IPS DF 6.9 (cell line): ENCODE measurements around the gene EIF1B.
A peak's percentile ranks its signal among the peaks of the same experiment; 100 is the strongest.

Source experiments
- DNase-seq: peaks from one replicate; pipeline ENCODE4 v3.0.0-alpha.2; 2013; ENCODE audit warnings: low read depth, low spot score
- H3K27ac ChIP-seq: one replicate; pipeline ENCODE4 v1.5.1; 2013; ENCODE audit warnings: low read length, control low read depth
- H3K27me3 ChIP-seq: 2 replicates; pipeline ENCODE4 v1.6.1; 2013; ENCODE audit warnings: mild to moderate bottlenecking, low read length; ENCODE audit not compliant: control insufficient read depth, insufficient read depth
- H3K36me3 ChIP-seq: 2 replicates; pipeline ENCODE4 v1.6.1; 2013; ENCODE audit warnings: low read length; ENCODE audit not compliant: control insufficient read depth, insufficient read depth
- H3K4me1 ChIP-seq: 2 replicates; pipeline ENCODE4 v1.6.1; 2013; ENCODE audit warnings: low read length; ENCODE audit not compliant: control insufficient read depth, insufficient read depth
- H3K4me3 ChIP-seq: 2 replicates; pipeline ENCODE4 v1.5.1; 2013; ENCODE audit warnings: mild to moderate bottlenecking, low read length
- H3K9me3 ChIP-seq: 2 replicates; pipeline ENCODE4 v1.6.1; 2013; ENCODE audit warnings: low read length, inconsistent platforms; ENCODE audit not compliant: control insufficient read depth, insufficient read depth
- WGBS: extraction: QIAGEN DNeasy Blood & Tissue Kit; methylation state at CpG from one replicate; pipeline ENCODE4 v1.1.7; 2013; ENCODE audit warnings: mixed read lengths, missing lambda C conversion rate; ENCODE audit not compliant: insufficient read length, insufficient coverage; 5-methylcytosine and 5-hydroxymethylcytosine counted together

Gene EIF1B

DNA sequence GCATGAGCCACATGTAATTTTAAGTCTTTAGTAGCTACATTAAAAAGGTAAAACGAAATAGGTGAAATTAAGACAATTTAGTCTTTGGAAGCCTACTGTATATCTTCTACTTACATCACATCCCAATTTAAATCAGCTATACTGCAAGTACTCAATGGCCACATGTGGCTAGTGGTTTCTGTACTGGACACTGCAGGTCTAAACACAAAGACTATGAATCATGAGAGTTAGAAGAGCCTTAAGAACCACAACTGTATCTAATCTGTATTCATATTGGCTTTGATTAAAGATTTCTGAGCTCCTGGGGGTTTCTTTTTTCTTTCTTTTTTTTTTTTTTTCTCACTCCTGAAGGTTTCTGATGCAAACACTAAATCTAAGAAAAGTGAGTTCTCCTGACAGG, 2.3 kb upstream of the EIF1B start:
- peaks cover 5% of the 10 kb centered on the region for H3K4me1 ChIP-seq
- H3K27ac ChIP-seq = no peak overlapping the region
- 0 out of 2 replicates have a peak, but pooled peaks cover under 1% of the 10 kb centered on the region for H3K36me3 ChIP-seq
- H3K27me3 ChIP-seq = no peaks in the 10 kb centered on the region
- WGBS = no CpG with 5 or more reads among the region's 1 CpG
- no peak for DNase-seq
- H3K9me3 ChIP-seq = no peaks in the 10 kb centered on the region
- H3K4me3 ChIP-seq = no peak overlapping the region

DNA sequence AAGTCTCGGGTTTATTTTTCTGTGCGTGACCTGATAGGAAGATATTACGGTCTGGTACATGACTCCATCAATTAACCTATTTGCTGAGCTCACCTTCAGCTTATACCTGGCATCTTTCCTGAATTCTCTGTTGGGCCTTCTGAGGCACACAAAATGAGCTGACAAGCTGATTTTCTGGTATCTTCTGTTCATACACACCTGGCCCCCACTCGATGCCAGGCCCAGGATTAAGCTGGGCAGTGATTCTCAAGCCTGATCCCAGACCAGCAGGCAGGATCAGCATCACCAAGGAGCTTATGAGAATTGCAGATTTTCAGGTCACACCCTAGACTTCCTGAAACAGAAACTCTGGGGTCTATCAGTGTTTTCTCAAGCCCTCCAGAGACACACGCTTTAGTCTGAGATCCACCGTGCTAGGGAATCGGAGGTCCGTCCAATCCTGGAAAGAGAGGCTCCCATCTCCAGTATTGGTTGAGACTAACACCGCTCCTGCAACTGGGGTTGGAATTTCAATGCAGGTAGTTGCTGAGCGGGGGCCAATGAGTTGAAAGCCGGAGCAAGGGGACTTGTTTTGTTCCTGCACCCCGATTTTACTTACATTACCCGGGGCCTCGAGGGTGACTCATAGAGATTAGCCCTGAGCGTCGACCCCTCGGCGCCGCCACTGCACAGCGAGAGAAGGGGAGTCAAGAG, 636 bp upstream of the EIF1B start:
- H3K9me3 ChIP-seq = no peaks in the 10 kb centered on the region
- DNase-seq = no peak
- no peaks in the 10 kb centered on the region for H3K27me3 ChIP-seq
- peak overlapping the region; percentile 31; the same call in 1 of the 2 replicates for H3K4me3 ChIP-seq
- H3K4me1 ChIP-seq = peaks cover 5% of the 10 kb centered on the region
- peaks cover 8% of the 10 kb centered on the region; the same call in 1 of the 2 replicates for H3K36me3 ChIP-seq
- no CpG with 5 or more reads among the region's 20 CpGs for WGBS
- H3K27ac ChIP-seq = no peak overlapping the region

DNA sequence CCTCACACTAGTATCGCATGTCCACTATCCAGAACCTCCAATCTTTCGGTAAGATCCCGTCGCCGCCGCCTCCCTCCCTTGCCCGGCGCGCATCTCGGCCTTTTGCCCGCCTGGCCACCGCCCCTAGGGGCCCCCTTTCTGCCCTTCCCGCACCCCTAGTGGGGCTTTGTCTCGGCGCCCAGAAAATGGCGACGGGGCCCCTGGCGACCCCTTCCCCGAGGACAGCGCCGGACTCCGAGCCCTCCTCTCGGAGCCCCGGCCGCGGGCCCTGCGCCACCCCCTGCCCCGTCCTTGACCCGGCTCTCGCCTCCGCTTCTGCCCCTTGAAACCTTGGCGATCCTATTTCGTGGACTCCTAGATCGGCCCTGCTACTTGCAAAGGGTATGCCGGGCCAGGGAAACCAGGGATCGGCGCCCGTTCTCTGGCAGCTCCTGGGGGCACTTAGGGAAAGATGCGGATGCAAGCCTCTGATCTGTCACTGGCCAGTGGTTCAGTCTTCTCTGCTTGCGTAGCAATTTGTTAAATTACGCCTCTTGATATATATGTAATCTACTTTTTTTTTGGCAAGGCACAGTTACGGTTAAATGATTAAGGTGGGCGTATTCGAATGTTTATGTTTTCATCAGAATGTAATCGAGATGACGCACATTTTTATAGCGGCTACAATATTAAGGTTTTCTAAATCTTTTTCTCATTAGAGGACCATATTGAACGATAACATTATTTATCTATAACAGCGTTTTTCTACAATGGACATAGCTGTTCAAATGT, 603 bp downstream of the EIF1B start:
- Histone ChIP-seq H3K36me3 (peaks cover 8% of the 10 kb centered on the region; the same call in 1 of the 2 replicates), H3K9me3 (no peaks in the 10 kb centered on the region), H3K4me3 (peak overlapping the region; percentile 86), H3K4me1 (peaks cover 3% of the 10 kb centered on the region; the same call in 1 of the 2 replicates), H3K27ac (no peak overlapping the region), H3K27me3 (no peaks in the 10 kb centered on the region)
- no CpG with 5 or more reads among the region's 49 CpGs for WGBS
- no peak for DNase-seq

DNA sequence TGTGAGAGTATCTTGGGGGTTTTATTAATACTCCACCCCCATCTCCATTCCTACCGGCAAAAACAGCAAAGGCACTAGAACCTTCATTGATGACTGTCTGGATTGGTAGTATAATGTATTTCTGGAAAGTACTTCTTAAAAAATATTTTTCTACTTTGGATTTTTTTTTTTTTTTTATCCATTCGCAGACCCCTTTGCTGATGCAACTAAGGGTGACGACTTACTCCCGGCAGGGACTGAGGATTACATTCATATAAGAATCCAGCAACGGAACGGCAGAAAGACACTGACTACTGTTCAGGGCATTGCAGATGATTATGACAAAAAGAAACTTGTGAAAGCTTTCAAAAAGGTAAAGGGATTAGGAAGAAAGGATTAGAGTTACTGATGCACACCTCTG, 1.2 kb downstream of the EIF1B start:
- Histone ChIP-seq H3K4me1 (peaks cover 3% of the 10 kb centered on the region; the same call in 1 of the 2 replicates), H3K9me3 (no peaks in the 10 kb centered on the region), H3K4me3 (peak overlapping the region; percentile 86; the same call in 1 of the 2 replicates), H3K36me3 (peaks cover 8% of the 10 kb centered on the region; the same call in 1 of the 2 replicates), H3K27ac (no peak overlapping the region), H3K27me3 (no peaks in the 10 kb centered on the region)
- no peak for DNase-seq
- no CpG with 5 or more reads among the region's 6 CpGs for WGBS

DNA sequence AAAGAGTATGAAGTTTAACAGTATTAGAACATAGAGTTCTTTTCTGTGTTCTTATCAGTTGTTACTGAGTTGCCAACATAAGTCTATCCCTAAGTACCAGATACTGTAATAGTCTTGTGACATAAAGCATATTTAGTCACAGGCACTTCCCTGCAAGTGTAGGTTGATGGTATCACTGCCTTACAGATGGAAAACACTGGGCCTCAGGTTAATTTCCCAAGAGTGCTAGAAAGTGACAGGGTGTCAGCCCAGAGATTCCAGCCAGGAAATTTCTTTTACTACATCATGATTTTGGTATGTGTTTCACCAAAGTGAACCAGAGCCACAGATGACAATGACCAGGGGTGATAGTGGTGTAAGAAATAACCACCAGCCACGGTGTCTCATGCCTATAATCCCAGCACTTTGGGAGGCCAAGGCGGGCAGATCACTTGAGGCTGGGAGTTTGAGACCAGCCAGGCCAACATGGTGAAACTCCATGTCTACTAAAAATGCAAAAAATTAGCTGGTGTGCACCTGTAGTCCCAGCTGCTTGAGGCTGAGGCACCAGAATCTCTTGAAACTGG, 3.2 kb downstream of the EIF1B start:
- Histone ChIP-seq H3K4me1 (peaks cover 3% of the 10 kb centered on the region; the same call in 1 of the 2 replicates), H3K4me3 (no peak overlapping the region), H3K27me3 (no peaks in the 10 kb centered on the region), H3K9me3 (no peaks in the 10 kb centered on the region), H3K36me3 (peaks cover 8% of the 10 kb centered on the region; the same call in 1 of the 2 replicates), H3K27ac (no peak overlapping the region)
- no CpG with 5 or more reads among the region's 2 CpGs for WGBS
- no peak for DNase-seq

DNA sequence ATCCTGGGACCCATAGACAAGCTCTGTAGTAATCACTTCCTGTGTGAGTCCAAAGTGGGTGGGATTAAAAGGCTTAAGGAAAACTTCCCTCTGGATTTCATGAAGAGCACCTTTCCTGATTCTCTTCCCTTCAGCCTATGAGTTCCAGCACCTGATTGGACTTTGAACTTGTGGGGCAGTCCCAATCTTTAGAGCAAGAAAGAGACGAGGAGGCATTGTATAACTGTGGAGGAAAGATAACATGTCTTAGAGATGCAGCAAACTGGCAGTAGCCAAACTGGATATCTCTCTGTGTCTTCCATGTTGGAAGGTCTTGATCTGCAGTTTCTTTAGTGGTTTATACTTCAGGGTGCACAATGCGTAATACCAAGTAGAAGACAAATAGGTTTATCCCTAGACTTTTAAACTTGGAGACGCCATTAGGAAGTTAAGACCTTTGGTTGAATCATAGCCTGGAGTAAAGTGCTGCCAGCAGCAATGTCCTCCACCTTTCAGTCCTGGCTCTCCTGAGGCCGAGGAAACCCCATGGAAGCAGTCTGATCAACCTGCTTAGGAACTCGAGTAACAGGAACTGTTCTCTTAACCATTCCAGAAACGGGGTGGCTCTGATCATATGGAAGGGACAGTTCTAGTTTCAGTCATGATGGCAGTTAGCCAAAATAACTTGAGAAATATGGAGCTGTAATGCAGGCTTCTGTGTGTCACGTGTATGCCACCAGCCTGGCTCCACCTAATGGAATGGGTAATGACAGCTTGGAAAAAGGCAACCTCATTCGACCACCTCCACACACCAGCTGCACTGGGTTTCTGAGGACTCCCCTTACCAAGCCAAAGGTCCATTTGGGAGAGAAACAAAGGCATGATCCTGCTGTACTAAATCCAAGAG, 4.7 kb downstream of the EIF1B start:
- no peaks in the 10 kb centered on the region for H3K9me3 ChIP-seq
- H3K27me3 ChIP-seq = no peaks in the 10 kb centered on the region
- no peak for DNase-seq
- H3K27ac ChIP-seq = no peak overlapping the region
- no peak overlapping the region for H3K4me3 ChIP-seq
- H3K36me3 ChIP-seq = peaks cover 8% of the 10 kb centered on the region; the same call in 1 of the 2 replicates
- no peaks in the 10 kb centered on the region for H3K4me1 ChIP-seq
- WGBS = no CpG with 5 or more reads among the region's 8 CpGs

DNA sequence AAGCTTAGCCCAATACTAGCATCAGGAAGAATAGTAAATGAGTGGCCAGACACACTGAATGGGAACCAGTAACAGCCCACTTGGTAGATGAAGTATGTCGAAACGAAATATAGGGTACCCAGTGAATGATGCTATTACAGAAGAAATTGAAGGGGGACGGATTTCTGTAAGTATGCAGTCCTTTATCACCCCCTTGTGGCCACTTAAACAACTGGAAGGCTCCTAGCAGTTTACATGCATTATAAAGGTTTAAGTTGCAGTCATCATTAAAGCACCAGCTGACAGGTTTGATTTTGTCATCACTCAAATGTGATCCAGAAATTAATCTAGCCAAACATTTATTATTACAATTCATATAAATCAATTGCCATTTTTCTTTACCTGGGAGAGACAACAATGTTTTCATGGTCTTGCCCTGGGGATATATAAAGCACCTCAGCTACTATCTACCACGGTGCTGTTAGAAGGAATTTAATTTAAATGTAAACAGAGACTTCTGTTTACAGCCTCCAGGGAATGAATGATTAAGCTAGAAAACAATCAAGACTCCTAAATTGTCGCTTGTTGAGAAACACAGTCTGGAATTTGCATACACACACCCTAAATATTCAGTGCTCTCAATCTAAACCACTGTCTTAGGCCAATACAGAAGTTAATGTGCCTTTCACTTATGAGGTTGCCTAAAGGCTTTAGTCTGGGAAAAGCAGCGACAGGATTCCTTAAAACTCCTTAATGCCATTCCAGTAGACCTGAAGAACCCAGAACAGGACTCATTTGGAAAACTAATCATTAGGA, 7.8 kb downstream of the EIF1B start:
- no peaks in the 10 kb centered on the region for H3K9me3 ChIP-seq
- H3K36me3 ChIP-seq = peaks cover 7% of the 10 kb centered on the region; the same call in 1 of the 2 replicates
- no peak for DNase-seq
- no CpG with 5 or more reads among the region's 6 CpGs for WGBS
- no peaks in the 10 kb centered on the region for H3K4me1 ChIP-seq
- H3K27ac ChIP-seq = no peak overlapping the region
- no peak overlapping the region for H3K4me3 ChIP-seq
- no peaks in the 10 kb centered on the region for H3K27me3 ChIP-seq

DNA sequence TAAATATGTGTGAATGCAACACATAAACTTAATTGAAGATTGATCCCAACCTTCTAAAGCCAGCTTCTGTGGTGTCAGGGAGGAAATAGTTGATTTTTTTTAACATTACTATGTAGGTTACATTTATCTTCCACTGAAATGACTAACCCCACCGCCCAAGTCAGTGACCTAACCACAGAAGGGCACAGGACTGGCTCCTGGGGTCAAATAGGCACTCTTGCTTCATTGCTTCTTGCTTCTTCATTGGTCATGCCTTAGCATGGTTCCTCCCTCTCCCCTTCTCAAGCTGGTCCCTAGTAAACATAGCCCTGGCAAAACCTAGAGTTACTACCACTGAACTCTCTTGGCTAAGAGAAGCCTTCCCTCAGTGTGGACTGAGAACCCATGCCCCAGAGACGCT, 12.3 kb downstream of the EIF1B start:
- Histone ChIP-seq H3K4me3 (no peak overlapping the region), H3K9me3 (no peaks in the 10 kb centered on the region), H3K36me3 (no peaks in the 10 kb centered on the region), H3K27ac (no peak overlapping the region), H3K4me1 (no peaks in the 10 kb centered on the region), H3K27me3 (no peaks in the 10 kb centered on the region)
- no peak for DNase-seq
- no CpG with 5 or more reads among the region's 2 CpGs for WGBS

DNA sequence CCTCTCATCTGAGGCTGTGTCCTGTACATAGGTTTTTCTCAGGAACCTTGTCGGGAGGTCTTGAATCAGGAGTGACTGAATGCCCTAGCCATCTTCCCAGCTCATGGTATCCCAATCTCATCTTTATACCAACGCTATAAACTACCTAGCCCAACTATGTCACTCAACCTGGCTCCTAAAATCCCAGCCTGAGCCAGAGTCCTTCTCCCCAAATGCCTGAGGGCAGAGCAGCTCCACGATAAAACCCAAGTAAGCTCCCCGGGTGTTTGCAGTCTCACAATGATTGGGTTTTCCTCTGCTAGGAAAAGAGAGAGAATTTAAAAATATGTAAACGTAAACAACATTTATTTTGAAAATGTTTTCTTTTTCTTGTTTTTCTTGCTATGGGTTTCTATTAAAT, 14.4 kb downstream of the EIF1B start:
- no peaks in the 10 kb centered on the region for H3K4me1 ChIP-seq
- H3K27ac ChIP-seq = no peak overlapping the region
- no peak overlapping the region for H3K4me3 ChIP-seq
- H3K36me3 ChIP-seq = no peaks in the 10 kb centered on the region
- no peaks in the 10 kb centered on the region for H3K27me3 ChIP-seq
- WGBS = no CpG with 5 or more reads among the region's 5 CpGs
- no peak for DNase-seq
- no peaks in the 10 kb centered on the region for H3K9me3 ChIP-seq
